ENCODE measurements around the gene TGFB2.

TGFB2 gene

GRCh38 chr1:218462587-218462986 lies 117.5 kb downstream of the TGFB2 start:
- DNase-seq (ENCODE audit: low read depth), result no peak

GRCh38 chr1:218463194-218464156 lies 118.3 kb downstream of the TGFB2 start:
- DNase-seq (ENCODE audit: low read depth), result no peak

- no peak for DNase-seq (ENCODE audit: low read depth)
Measured at GRCh38 chr1:218464871-218465270, 119.7 kb downstream of the TGFB2 start.

DNA sequence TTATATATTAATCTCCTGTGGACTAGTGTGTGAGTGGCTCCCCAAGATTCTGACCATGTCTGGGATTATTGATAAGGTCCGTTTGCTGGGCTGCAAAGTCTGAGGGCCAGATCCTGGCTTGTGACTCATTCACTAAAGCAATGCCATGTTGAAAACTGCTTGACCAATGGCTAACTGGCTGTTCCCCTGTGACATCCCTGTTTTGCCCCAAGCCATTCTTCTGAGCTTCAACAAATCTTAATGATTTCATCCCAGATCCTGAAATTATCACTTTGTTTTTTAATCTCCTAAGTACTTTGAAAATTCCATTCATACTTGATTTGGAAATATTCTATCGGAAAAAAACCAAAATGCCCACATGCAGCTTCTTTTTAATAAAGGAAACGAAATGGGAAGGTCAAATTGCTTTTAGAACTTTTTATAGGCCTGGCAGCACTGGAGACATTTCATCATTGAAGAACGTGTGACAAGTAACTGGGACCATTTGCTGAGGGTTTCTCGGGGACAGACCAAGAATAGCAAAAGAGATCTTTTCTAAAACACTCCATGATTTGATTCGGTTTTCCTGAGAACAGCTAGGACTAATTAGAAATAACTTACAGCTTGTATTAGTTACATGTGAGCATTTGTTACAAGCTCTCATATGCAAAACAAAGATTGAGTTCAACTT lies 121.3 kb downstream of the TGFB2 start:
- no peak for DNase-seq (ENCODE audit: low read depth)

- DNase-seq (ENCODE audit: low read depth), result no peak
Measured at GRCh38 chr1:218467101-218468072, 122.3 kb downstream of the TGFB2 start.

- no peak for DNase-seq (ENCODE audit: low read depth)
Measured at GRCh38 chr1:218468711-218469110, 123.6 kb downstream of the TGFB2 start.

GRCh38 chr1:218472885-218473284 lies 127.7 kb downstream of the TGFB2 start:
- no peak for DNase-seq (ENCODE audit: low read depth)

- DNase-seq (ENCODE audit: low read depth), result no peak
Measured at GRCh38 chr1:218473522-218473921, 128.4 kb downstream of the TGFB2 start.

GRCh38 chr1:218474128-218474527 lies 129.0 kb downstream of the TGFB2 start:
- no peak for DNase-seq (ENCODE audit: low read depth)

DNA sequence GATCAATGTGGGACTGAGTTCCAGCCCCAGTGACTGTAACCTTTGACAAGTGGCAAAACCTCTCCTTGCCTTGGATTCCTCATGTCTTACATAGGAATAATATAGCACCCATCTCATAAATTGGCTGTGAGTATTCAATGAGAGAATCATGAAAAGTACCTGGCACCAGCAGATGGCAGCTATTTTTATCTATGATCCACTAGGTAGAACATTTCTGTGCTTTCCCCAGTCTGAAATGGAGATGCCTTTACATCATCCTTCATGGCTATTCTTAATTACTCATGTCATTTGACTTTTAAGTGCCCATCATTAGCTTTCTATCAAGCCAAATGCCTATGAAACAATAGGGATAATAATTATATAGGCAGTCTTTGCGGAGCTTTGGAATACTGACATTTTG lies 130.1 kb downstream of the TGFB2 start:
- DNase-seq (ENCODE audit: low read depth), result no peak

- no peak for DNase-seq (ENCODE audit: low read depth)
Measured at GRCh38 chr1:218475699-218476098, 130.6 kb downstream of the TGFB2 start.

GRCh38 chr1:218476385-218476784 lies 131.2 kb downstream of the TGFB2 start:
- DNase-seq (ENCODE audit: low read depth), result no peak

DNA sequence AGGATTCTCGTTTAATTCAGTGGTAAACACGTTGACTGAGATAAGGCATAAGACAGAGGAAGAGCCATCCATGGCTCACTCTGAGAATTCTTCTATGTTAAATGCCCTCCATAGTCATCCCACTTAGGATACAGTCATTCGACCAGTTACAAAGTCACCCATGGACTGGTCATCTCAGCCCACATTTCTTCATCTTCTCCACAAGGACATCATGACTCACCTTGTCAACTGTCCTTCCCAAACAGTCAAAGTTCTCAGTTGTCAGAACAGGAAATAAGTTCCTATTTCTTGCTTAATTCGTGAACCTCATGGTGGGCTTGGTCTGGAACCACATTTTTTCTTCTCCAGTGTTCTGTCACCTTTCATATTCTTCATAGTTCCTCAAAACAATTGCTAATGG lies 133.2 kb downstream of the TGFB2 start:
- DNase-seq (ENCODE audit: low read depth), result no peak

DNA sequence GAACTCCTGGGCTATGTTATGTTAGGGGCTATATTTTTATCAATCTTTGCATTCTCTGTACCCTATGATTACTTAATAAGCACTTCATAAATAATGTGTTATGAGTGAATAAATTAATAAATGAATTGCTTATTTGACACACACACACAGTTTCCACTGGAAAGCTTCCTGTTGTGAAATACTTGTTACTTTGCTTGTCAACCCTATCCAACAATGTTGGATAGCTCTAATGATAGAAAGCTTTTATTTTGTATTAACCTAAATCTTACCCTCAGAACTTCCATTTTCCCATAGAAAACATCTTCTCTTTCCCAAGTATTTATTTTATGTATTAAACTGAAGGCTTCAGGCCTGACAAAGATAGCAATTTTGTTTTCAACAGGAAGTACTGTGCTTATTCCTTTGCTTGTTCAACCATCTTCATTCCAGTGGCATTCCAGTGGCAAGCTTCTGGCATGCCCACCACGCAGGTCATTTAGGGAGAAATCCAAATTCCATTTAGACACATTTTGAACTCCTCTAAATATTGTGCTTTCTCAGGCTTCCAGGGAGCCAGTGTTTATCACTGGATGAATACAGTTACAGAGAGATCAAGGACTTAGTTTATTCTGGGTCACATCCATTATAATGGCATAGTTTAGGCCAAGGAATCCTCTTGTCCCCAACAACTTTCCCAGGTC lies 134.4 kb downstream of the TGFB2 start:
- DNase-seq (ENCODE audit: low read depth), result no peak

DNA sequence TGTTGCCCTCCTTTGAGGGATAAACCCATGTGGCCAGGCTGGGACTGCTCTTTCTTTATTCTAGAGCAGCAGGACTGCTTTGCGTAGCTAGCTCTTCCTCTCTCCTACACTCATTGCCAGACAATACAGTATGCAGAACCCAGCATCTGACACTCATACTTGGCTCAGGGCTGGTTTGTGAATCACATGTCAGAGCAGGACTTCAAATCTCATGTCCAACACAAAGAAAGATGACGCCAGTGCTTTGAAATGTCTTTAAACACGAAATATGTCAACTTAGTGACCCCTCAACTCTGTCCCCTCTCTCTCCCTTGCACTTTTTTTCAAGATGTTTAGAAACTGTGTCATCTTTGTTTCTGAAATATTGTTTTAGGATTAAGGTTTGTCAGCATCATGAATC lies 135.0 kb downstream of the TGFB2 start:
- DNase-seq (ENCODE audit: low read depth), result no peak

DNA sequence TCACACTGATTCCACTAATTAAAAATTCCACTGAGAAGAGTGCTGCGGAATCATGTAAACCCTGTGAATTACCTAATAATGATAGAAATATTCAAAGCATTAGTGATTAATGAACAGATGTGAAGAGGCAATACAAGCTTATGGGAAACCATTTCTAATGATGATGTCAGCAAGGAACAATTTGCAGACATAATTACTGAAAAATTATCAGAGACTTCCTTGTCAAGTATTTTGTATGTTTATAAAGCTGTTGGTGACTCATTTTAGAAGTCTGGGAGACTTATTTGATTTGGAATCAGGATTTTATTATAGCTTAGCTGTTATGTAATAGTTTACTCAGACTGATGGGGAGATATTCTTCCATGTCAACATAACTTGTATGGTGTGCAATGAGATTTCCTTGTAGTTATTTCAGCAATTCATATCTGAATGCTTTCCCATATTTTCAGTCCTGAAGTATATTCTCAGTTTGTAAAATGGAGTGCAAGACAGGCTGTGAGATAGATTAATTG lies 135.5 kb downstream of the TGFB2 start:
- DNase-seq (ENCODE audit: low read depth), result no peak

- no peak for DNase-seq (ENCODE audit: low read depth)
Measured at GRCh38 chr1:218481116-218481775, 136.1 kb downstream of the TGFB2 start.

- DNase-seq (ENCODE audit: low read depth), result no peak
Measured at GRCh38 chr1:218482683-218483082, 137.5 kb downstream of the TGFB2 start.

DNA sequence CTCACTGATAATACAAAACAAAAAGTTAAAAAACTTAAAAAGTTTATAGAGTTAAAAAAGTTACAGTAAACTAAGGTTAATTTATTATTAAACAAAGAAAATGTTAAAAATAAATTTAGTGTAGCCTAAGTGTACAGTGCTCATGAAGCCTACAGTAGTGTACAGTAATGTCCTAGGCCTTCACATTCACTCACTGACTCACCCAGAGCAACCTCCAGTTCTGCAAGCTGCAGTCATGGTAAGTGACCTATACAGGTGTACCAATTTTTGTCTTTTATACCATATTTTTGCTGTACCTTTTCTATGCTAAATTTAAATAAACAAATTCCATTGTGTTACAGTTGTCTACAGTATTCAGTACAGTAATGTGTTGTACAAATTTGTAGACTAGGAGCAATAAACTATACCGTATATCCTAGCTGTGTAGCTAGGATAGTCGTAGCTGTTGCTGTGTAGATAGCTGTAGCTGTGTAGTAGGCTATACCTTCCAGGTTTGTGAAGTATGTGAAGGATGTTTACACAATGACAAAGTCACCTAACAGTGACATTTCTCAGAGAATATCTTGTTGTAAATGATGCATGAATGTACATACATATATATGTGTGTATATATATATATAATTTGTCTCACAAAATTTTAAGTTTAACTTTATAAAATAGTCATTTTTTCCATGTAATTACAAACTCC lies 140.2 kb downstream of the TGFB2 start:
- no peak for DNase-seq (ENCODE audit: low read depth)

- DNase-seq (ENCODE audit: low read depth), result no peak
Measured at GRCh38 chr1:218488531-218488930, 143.4 kb downstream of the TGFB2 start.
